Motor neuron (in vitro differentiated cells): Measurements from ENCODE around the gene SP9. TPM values are rescaled to one million over a fixed set of nuclear protein-coding genes. Genes with fewer than 3 reads are reported as not detected.

Experiments used
- ATAC-seq, 8 experiments: fragments of 200-7000 bp; cut with Tn5 transposase; replicated peaks in 6 of 8; 2 replicates each; pipeline ENCODE4 v1.8.0; 2021; ENCODE audit warnings: mild to moderate bottlenecking in 8 of 8, moderate library complexity in 8 of 8
- H3K27ac ChIP-seq, 2 donors: fragments of 250-450 bp; sonication (Bioruptor Pico); 2 replicates each; pipeline ENCODE4 v1.9.0; 2021; ENCODE audit warnings: antibody characterized with exemption in 2 of 2, mild to moderate bottlenecking in 2 of 2, moderate library complexity in 1 of 2
- H3K4me1 ChIP-seq, 2 donors: fragments of 250-450 bp; sonication (Bioruptor Pico); replicated peaks in 1 of 2; 2 replicates each; pipeline ENCODE4 v1.6.1; 2021; ENCODE audit warnings: antibody characterized with exemption in 2 of 2, mild to moderate bottlenecking in 2 of 2, moderate library complexity in 1 of 2
- H3K4me3 ChIP-seq, 5 donors: fragments of 250-450 bp; sonication (Bioruptor Pico); 2 replicates each; pipeline ENCODE4 v1.9.0; 2021; ENCODE audit warnings: antibody characterized with exemption in 5 of 5, mild to moderate bottlenecking in 5 of 5, moderate library complexity in 4 of 5
- WGBS, 10 experiments: fragments of 450-650 bp; shearing (Covaris generic); methylation state at CpG; one replicate each; pipeline ENCODE4 v1.0.0; 2022; 5-methylcytosine and 5-hydroxymethylcytosine counted together
- in situ Hi-C, 9 experiments: fragments of 400-800 bp; cut with MboI; loops; one replicate each; pipeline ENCODE4 v1.15.0; 2021; ENCODE audit warnings: low sequenced_read_pairs in 9 of 9, low pct_unique_long_range_greater_than_20kb in 2 of 9; ENCODE audit not compliant: unreplicated experiment in 9 of 9
- total RNA-seq, 8 experiments: library from RNA; unstranded; fragments of 300-600 nt; gene quantifications; 2 replicates each; pipeline versions ENCODE4 v1.2.3 to v1.2.4, GENCODE V29; 2022

Gene SP9
- total RNA-seq, 8 experiments from 2014 or later = 0.15 to 13.2 (median 11.2) TPM; not detected in 2

DNA sequence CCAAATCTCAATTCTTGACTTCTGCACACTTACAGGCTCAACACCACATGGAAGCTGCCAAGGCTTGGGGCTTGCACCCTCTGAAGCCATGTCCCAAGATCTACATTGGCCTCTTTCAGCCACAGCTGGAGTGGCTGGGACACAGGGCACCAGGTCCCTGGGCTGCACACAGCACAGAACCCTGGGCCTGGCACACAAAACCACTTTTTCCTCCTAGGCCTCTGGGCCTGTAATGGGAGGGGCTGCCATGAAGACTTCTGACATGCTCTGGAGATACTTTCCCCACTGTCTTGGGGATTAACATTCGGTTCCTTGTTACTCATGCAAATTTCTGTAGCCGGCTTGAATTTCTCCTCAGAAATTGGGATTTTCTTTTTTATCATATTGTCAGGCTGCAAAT, 29.9 kb downstream of the SP9 start:
- no peak overlapping the region for H3K4me3 ChIP-seq
- 96 to 100% (median 100%) methylated on average over 1 to 2 of the region's 2 CpGs; no CpG with 5 or more reads in 2 of the 10 experiments for WGBS, 10 experiments
- in situ Hi-C loops = loop anchor here in 1 of 9 experiments (25.0 kb wide), 1 partner anchor 1552 kb away; no protein-coding TSS in a partner anchor
- ATAC-seq = no peak
- no peaks in the 10 kb centered on the region for H3K4me1 ChIP-seq
- H3K27ac ChIP-seq = no peak overlapping the region

GRCh38 chr2:174365571-174365970, 30.8 kb downstream of the SP9 start:
- peak in 1 of 8 experiments; percentile 26 for ATAC-seq
- in situ Hi-C loops = loop anchor here in 1 of 9 experiments (25.0 kb wide), 1 partner anchor 1553 kb away; no protein-coding TSS in a partner anchor
- 0 to 100% (median 89%) methylated on average over 1 to 2 of the region's 2 CpGs; no CpG with 5 or more reads in 1 of the 10 experiments for WGBS, 10 experiments
- Histone ChIP-seq H3K27ac (no peak overlapping the region), H3K4me1 (no peaks in the 10 kb centered on the region), H3K4me3 (no peak overlapping the region)

DNA sequence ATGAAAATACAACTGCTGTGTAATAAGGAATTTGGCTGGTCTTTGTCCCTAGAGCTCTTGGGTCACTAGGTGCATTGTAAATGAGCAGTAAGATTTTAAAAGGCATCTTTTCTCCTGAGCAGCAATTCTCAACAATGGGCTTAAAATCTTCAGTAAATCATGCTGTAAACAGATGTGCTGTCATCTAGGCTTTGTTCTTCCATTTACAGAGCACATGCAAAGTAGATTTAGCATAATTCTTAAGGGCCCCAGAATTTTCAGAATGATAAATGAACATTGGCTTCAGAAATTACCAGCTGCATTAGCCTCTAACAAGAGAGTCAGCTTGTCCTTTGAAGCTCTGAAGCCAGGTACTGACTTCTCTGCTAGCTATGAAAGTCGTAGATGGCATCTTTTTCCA, 33.9 kb downstream of the SP9 start:
- no peak overlapping the region for H3K27ac ChIP-seq
- H3K4me3 ChIP-seq = no peak overlapping the region
- no peaks in the 10 kb centered on the region for H3K4me1 ChIP-seq
- in situ Hi-C loops = loop anchor here in 1 of 9 experiments (25.0 kb wide), 1 partner anchor 1556 kb away; no protein-coding TSS in a partner anchor
- ATAC-seq = peak in 3 of 8 experiments; percentile 10 to 42 (median 37)
- 57 to 100% (median 68%) methylated on average over 1 of the region's 1 CpG; no CpG with 5 or more reads in 4 of the 10 experiments for WGBS, 10 experiments

DNA sequence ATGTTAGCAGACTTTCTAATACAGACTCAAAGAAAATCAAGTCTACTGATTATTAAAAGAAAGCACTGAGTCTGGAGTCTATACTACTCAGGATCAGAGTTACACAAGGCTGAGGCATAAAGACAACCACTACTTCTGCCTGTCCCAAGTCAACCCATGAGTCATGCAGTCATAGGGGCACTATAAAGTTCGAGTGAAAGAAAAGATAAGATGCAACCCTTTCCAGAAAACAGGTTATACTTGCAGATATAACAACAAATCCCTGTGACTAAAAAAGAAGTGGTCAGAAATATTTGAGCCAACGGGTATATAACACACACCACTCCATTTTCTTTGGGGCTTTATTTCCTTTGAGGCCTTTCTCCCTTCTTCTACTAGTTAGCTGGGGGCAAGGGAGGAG, 42.2 kb downstream of the SP9 start:
- no peak overlapping the region for H3K4me3 ChIP-seq
- ATAC-seq = no peak
- in situ Hi-C loops = no loop called here
- 60 to 100% (median 93%) methylated on average over 1 to 2 of the region's 2 CpGs; no CpG with 5 or more reads in 1 of the 10 experiments for WGBS, 10 experiments
- no peak overlapping the region for H3K27ac ChIP-seq
- H3K4me1 ChIP-seq = no peaks in the 10 kb centered on the region

GRCh38 chr2:174383796-174384195, 49.0 kb downstream of the SP9 start:
- Histone ChIP-seq H3K4me3 (no peak overlapping the region), H3K4me1 (no peaks in the 10 kb centered on the region), H3K27ac (no peak overlapping the region)
- 63 to 100% (median 100%) methylated on average over 1 of the region's 1 CpG; no CpG with 5 or more reads in 3 of the 10 experiments for WGBS, 10 experiments
- in situ Hi-C loops = no loop called here
- ATAC-seq = no peak

DNA sequence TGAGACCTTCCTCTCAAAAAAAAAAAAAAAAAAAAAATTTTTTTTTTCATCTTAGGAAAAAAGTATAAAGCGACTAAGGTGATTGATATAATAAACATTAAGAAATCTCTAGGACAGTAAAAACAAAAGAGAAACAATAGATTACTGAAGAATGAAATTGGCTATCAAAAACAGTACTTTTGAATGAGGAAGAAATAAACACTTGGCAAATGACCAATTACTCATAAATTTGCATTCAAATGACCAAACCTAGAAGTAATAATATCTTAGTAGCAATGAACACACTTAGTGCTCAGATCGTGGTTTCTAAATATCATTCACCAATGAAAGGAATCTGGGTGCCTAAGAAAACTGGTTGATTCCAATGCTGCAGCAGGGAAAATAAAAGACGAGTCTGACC, 50.4 kb downstream of the SP9 start:
- no peak for ATAC-seq
- in situ Hi-C loops = no loop called here
- no peaks in the 10 kb centered on the region for H3K4me1 ChIP-seq
- 79 to 100% (median 85%) methylated on average over 2 to 3 of the region's 3 CpGs for WGBS, 10 experiments
- no peak overlapping the region for H3K4me3 ChIP-seq
- no peak overlapping the region for H3K27ac ChIP-seq

Other genes starting within 250 kb of the SP9 start
- 100 to 1,000 TPM; 113 to 163 (median 130) TPM for gene OLA1, start 86.4 kb upstream of the SP9 start, total RNA-seq
- gene SCRN3, start 60.8 kb downstream of the SP9 start, total RNA-seq = 10 to 100 TPM; 11.5 to 44.4 (median 29.5) TPM
- 10 to 100 TPM in 1 of 8 experiments, 1 to 10 TPM in 7; 1.6 to 15.3 (median 4.6) TPM for gene GPR155, start 152.1 kb downstream of the SP9 start, total RNA-seq